Cardiac fibroblast (primary cell): ENCODE data around the gene S100A14.
A peak's percentile ranks its signal among the peaks of the same experiment; 100 is the strongest.
"Not testable (repeated sequence)": the region's sequence is repeated elsewhere in the genome, so short reads cannot be mapped to it uniquely, and the experiment has no call there.

Source experiments
- DNase-seq, 2 donors: peaks; one replicate each; pipeline versions ENCODE4 v3.0.0 to v3.0.0-alpha.2; 2010; ENCODE audit warnings: low read depth in 2 of 2
- H3K4me3 ChIP-seq, 2 donors: replicated peaks in 1 of 2; 1 replicate in 1 of 2; 2 replicates in 1 of 2; pipeline ENCODE4 v1.5.1; 2011; ENCODE audit warnings: low read depth in 2 of 2, low read length in 2 of 2, mild to moderate bottlenecking in 2 of 2, moderate library complexity in 1 of 2
- CTCF ChIP-seq: IDR thresholded peaks from one replicate; pipeline ENCODE4 v1.5.1; 2011; ENCODE audit warnings: low read depth, mild to moderate bottlenecking, low read length, inconsistent platforms

Gene S100A14

GRCh38 chr1:153597206-153597605, 18.9 kb downstream of the S100A14 start:
- no peak overlapping the region for H3K4me3 ChIP-seq
- peak in 1 of 2 donors; percentile 72 for DNase-seq
- no peak for TF ChIP-seq CTCF

- TF ChIP-seq CTCF = no peak
- DNase-seq = no peak
- H3K4me3 ChIP-seq = no peak overlapping the region
These were observed 23.4 kb downstream of the S100A14 start for GRCh38 chr1:153592748-153593147.

- DNase-seq = no peak
- no peak overlapping the region for H3K4me3 ChIP-seq
- TF ChIP-seq CTCF = no peak
These were observed 27.6 kb downstream of the S100A14 start for GRCh38 chr1:153588482-153588881.

GRCh38 chr1:153588033-153588432, 28.1 kb downstream of the S100A14 start:
- not testable (repeated sequence) for H3K4me3 ChIP-seq, DNase-seq

GRCh38 chr1:153587314-153587713, 28.8 kb downstream of the S100A14 start:
- no peak overlapping the region for H3K4me3 ChIP-seq
- TF ChIP-seq CTCF = no peak
- no peak for DNase-seq

GRCh38 chr1:153586347-153586746, 29.8 kb downstream of the S100A14 start:
- no peak for DNase-seq
- no peak overlapping the region for H3K4me3 ChIP-seq
- TF ChIP-seq CTCF = no peak

- no peak overlapping the region for H3K4me3 ChIP-seq
- no peak for DNase-seq
- no peak for TF ChIP-seq CTCF
These were observed 31.1 kb downstream of the S100A14 start for GRCh38 chr1:153585006-153585405.

- TF ChIP-seq CTCF = no peak
- H3K4me3 ChIP-seq = no peak overlapping the region
- DNase-seq = no peak
These were observed 32.1 kb downstream of the S100A14 start for GRCh38 chr1:153583976-153584375.

GRCh38 chr1:153583514-153583913, 32.6 kb downstream of the S100A14 start:
- DNase-seq, H3K4me3 ChIP-seq: not testable (repeated sequence)

- DNase-seq, H3K4me3 ChIP-seq: not testable (repeated sequence)
These were observed 33.3 kb downstream of the S100A14 start for GRCh38 chr1:153582836-153583235.
